Endothelial cell of umbilical vein (primary cell): Measurements from ENCODE around the gene SNX25. TPM values are rescaled to one million over a fixed set of nuclear protein-coding genes. Genes with fewer than 3 reads are reported as not detected.

ENCODE experiments used
- BruUV-seq: library from RNA; stranded (reverse); fragments of 400-500 nt; replicated peaks from 2 replicates; lab custom pipeline; 2021; lab: Mats Ljungman, UMichigan
- CTCF ChIA-PET: fragments of 300-600, 350-600 bp; sonication (Branson Sonifier 250); formaldehyde crosslinking; loops from one replicate; lab custom pipeline; 2021; ENCODE audit warnings: antibody characterized with exemption, inconsistent platforms; lab: Charles Lee
- POLR2A ChIA-PET: fragments of 300-600, 350-600 bp; sonication (Branson Sonifier 250); formaldehyde crosslinking; loops from one replicate; lab custom pipeline; 2021; ENCODE audit warnings: antibody characterized with exemption, inconsistent platforms; lab: Charles Lee
- DNase-seq: peaks from one replicate; pipeline ENCODE4 v3.0.0-alpha.2; 2011; ENCODE audit warnings: low read depth, low spot score
- FAIRE-seq: peaks from 2 replicates; lab custom pipeline; 2011; peaks lifted over from hg19 to GRCh38; lab: Jason Lieb, UNC
- H2AFZ ChIP-seq: 2 replicates; pipeline ENCODE4 v1.6.0; 2012; ENCODE audit warnings: low read depth, low read length, control low read depth, inconsistent platforms
- H3K27ac ChIP-seq: 2 replicates; pipeline ENCODE4 v1.5.1; 2011; ENCODE audit warnings: low read depth, mild to moderate bottlenecking, control low read depth, low read length, moderate library complexity; ENCODE audit not compliant: insufficient read depth
- H3K27me3 ChIP-seq, 2 experiments: 2 replicates each; pipeline versions ENCODE4 v1.6.0 to v1.6.1; 2011; ENCODE audit warnings: low read length in 2 of 2, mixed read lengths in 1 of 2; ENCODE audit not compliant: control insufficient read depth in 2 of 2, insufficient read depth in 2 of 2
- H3K36me3 ChIP-seq, 2 experiments: 2 replicates in 1 of 2; 3 replicates in 1 of 2; pipeline ENCODE4 v1.5.1; 2011; ENCODE audit warnings: low read length in 2 of 2, mild to moderate bottlenecking in 1 of 2, moderate library complexity in 1 of 2; ENCODE audit not compliant: control insufficient read depth in 2 of 2, insufficient read depth in 2 of 2; ENCODE audit errors: extremely low read depth in 1 of 2
- H3K4me1 ChIP-seq: 3 replicates; pipeline ENCODE4 v1.5.1; 2011; ENCODE audit warnings: mild to moderate bottlenecking, low read length; ENCODE audit not compliant: control insufficient read depth, insufficient read depth; ENCODE audit errors: extremely low read depth
- H3K4me2 ChIP-seq: 2 replicates; pipeline ENCODE4 v1.6.1; 2011; ENCODE audit warnings: low read length, control low read depth, mixed read lengths; ENCODE audit not compliant: insufficient read depth
- H3K4me3 ChIP-seq, 3 experiments: fragments of 200-600 bp in 1 of 3; sonication (generic), shearing (Covaris generic) in 1 of 3; replicated peaks in 1 of 3; 2 replicates each; pipeline ENCODE4 v1.5.1; 2011 to 2016; ENCODE audit warnings: control low read depth in 3 of 3, low read length in 3 of 3, mild to moderate bottlenecking in 2 of 3, inconsistent platforms in 1 of 3, low read depth in 1 of 3, moderate library complexity in 1 of 3; ENCODE audit not compliant: insufficient read depth in 1 of 3
- H3K79me2 ChIP-seq: 2 replicates; pipeline ENCODE4 v1.6.0; 2012; ENCODE audit warnings: low read length, inconsistent platforms; ENCODE audit not compliant: control insufficient read depth, insufficient read depth
- H3K9ac ChIP-seq: replicated peaks from 2 replicates; pipeline ENCODE3; 2011; ENCODE audit warnings: low read length, control low read depth; ENCODE audit not compliant: insufficient read depth; ENCODE audit errors: extremely low read depth
- H3K9me1 ChIP-seq: replicated peaks from 3 replicates; pipeline ENCODE4 v1.6.0; 2011; ENCODE audit warnings: mild to moderate bottlenecking, low read length; ENCODE audit not compliant: control insufficient read depth, insufficient read depth; ENCODE audit errors: extremely low read depth
- H3K9me3 ChIP-seq: replicated peaks from 2 replicates; pipeline ENCODE4 v1.5.1; 2012; ENCODE audit warnings: low read length, inconsistent platforms; ENCODE audit not compliant: control insufficient read depth, insufficient read depth
- H4K20me1 ChIP-seq: replicated peaks from 2 replicates; pipeline ENCODE3; 2011; ENCODE audit warnings: mild to moderate bottlenecking, low read length; ENCODE audit not compliant: control insufficient read depth, insufficient read depth; ENCODE audit errors: extremely low read depth
- EZH2 ChIP-seq: IDR thresholded peaks from 2 replicates; pipeline ENCODE4 v1.6.1; 2012; ENCODE audit warnings: borderline replicate concordance, low read depth, mild to moderate bottlenecking, moderate library complexity, low read length, inconsistent platforms; ENCODE audit not compliant: severe bottlenecking
- FOS ChIP-seq: IDR thresholded peaks from 2 replicates; pipeline ENCODE4 v1.6.1; 2011; ENCODE audit warnings: mild to moderate bottlenecking, low read length, moderate library complexity, borderline replicate concordance; ENCODE audit not compliant: insufficient read depth
- GATA2 ChIP-seq: IDR thresholded peaks from 2 replicates; pipeline ENCODE4 v1.7.0; 2011; ENCODE audit warnings: low read depth, mild to moderate bottlenecking, moderate library complexity, mixed read lengths, low read length; ENCODE audit not compliant: insufficient read length, insufficient read depth
- JUN ChIP-seq: IDR thresholded peaks from 2 replicates; pipeline ENCODE4 v1.6.1; 2011; ENCODE audit warnings: borderline replicate concordance, low read depth; ENCODE audit not compliant: insufficient read length, insufficient read depth
- MYC ChIP-seq: IDR thresholded peaks from one replicate; pipeline ENCODE4 v1.6.1; 2011; ENCODE audit warnings: mild to moderate bottlenecking, low read depth, low read length
- POLR2A ChIP-seq: IDR thresholded peaks from 2 replicates; pipeline ENCODE4 v1.6.1; 2012; ENCODE audit warnings: low read depth, mild to moderate bottlenecking, control low read depth, low read length
- POLR2AphosphoS5 ChIP-seq: IDR thresholded peaks from 2 replicates; pipeline ENCODE4 v1.6.1; 2012; ENCODE audit warnings: low read depth, mild to moderate bottlenecking, control low read depth, low read length, moderate library complexity; ENCODE audit not compliant: insufficient read depth
- dilution Hi-C: fragments of 300-500 bp; cut with MboI; formaldehyde crosslinking; loops from one replicate; pipeline ENCODE4 v1.15.0; 2019; ENCODE audit warnings: low sequenced_read_pairs; ENCODE audit not compliant: extremely low pct_ligation_motif_present
- intact Hi-C: fragments of 100-400 bp; cut with micrococcal nuclease; formaldehyde crosslinking; loops from one replicate; pipeline ENCODE4 v1.10.0; 2022
- polyA plus RNA-seq, 4 experiments: library from polyadenylated mRNA; depleted of rRNA in 3 of 4; stranded (reverse) in 3 of 4; unstranded in 1 of 4; fragments of >200 nt; gene quantifications; 2 replicates each; pipeline versions ENCODE4 v1.2.1 to v1.2.3, GENCODE V29; 2011 to 2012; ENCODE audit warnings: missing spikeins in 1 of 4
- total RNA-seq: library from RNA; stranded (reverse); gene quantifications from 2 replicates; pipeline ENCODE4 v1.2.3, GENCODE V29; 2021
- TF ChIP-seq, protein P1 (sequence below), 2 donors: IDR thresholded peaks; 1 replicate in 1 of 2; 2 replicates in 1 of 2; pipeline ENCODE4 v1.5.1; 2011; ENCODE audit warnings: low read length in 2 of 2, mild to moderate bottlenecking in 2 of 2, moderate library complexity in 2 of 2, control low read depth in 1 of 2, inconsistent platforms in 1 of 2, low read depth in 1 of 2; ENCODE audit not compliant: insufficient read depth in 1 of 2; ENCODE audit errors: extremely low read depth in 1 of 2
- TF ChIP-seq, protein P2 (sequence below): IDR thresholded peaks from 2 replicates; pipeline ENCODE4 v1.6.1; 2011; ENCODE audit not compliant: insufficient read depth, insufficient read length

SNX25 gene
- total and polyA plus RNA-seq, 2 donors (not counting 3 experiments of a cell fraction or from before 2014, with no cell fraction given): 6.6 to 16.1 TPM

DNA sequence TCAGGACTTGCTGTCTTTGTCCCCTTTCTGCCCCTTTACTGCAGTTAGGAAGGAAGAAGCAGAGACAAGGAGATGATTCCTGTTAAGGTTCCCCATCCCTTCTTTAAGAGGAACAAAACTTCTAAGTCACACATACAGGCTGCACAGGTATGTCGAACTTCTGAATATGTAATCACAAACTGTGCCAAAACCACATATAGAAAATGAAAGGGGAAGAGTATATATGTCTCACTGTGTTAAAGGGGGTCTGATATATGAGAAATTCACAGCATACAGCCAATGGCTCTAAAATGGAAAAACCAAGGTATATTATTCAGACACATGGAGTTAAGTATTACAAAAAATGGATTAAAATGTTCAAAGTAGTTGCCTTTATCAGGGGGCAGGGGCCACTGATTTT is 17.3 kb upstream of the SNX25 start:
- Histone ChIP-seq H3K27ac (no peak overlapping the region), H4K20me1 (no peaks in the 10 kb centered on the region), H3K9ac (no peak overlapping the region), H3K4me2 (no peak overlapping the region), H3K27me3 (no peaks in the 10 kb centered on the region), H3K9me1 (no peaks in the 10 kb centered on the region), H3K9me3 (no peaks in the 10 kb centered on the region), H3K79me2 (peaks cover 27% of the 10 kb centered on the region), H2AFZ (no peak overlapping the region), H3K4me3 (no peak overlapping the region), H3K4me1 (no peaks in the 10 kb centered on the region), H3K36me3 (no peaks in the 10 kb centered on the region)
- POLR2A ChIA-PET: no interaction called here
- DNase-seq (no peak), FAIRE-seq (no peak)
- no TSS peak for BruUV-seq
- dilution Hi-C loops (no loop called here), intact Hi-C loops (no loop called here)
- CTCF ChIA-PET: no interaction called here
- TF ChIP-seq EZH2: no peak
- TF ChIP-seq MYC: no peak
- TF ChIP-seq JUN: no peak
- no peak for TF ChIP-seq POLR2A
- TF ChIP-seq GATA2: no peak
- TF ChIP-seq, protein P1, sequence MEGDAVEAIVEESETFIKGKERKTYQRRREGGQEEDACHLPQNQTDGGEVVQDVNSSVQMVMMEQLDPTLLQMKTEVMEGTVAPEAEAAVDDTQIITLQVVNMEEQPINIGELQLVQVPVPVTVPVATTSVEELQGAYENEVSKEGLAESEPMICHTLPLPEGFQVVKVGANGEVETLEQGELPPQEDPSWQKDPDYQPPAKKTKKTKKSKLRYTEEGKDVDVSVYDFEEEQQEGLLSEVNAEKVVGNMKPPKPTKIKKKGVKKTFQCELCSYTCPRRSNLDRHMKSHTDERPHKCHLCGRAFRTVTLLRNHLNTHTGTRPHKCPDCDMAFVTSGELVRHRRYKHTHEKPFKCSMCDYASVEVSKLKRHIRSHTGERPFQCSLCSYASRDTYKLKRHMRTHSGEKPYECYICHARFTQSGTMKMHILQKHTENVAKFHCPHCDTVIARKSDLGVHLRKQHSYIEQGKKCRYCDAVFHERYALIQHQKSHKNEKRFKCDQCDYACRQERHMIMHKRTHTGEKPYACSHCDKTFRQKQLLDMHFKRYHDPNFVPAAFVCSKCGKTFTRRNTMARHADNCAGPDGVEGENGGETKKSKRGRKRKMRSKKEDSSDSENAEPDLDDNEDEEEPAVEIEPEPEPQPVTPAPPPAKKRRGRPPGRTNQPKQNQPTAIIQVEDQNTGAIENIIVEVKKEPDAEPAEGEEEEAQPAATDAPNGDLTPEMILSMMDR (IDR thresholded peaks at IDR 0.05; ENCODE audit: extremely low read depth in 1 of 2, insufficient read depth in 1 of 2, low read depth in 1 of 2, low read length in 2 of 2): no peak
- no peak for TF ChIP-seq FOS
- TF ChIP-seq, protein P2, sequence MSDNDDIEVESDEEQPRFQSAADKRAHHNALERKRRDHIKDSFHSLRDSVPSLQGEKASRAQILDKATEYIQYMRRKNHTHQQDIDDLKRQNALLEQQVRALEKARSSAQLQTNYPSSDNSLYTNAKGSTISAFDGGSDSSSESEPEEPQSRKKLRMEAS: no peak
- TF ChIP-seq POLR2AphosphoS5: no peak
